Activated B cell treated with CpG ODN at 0.5 μM for 24 hours (primary cell): ENCODE data around the gene CNP. TPM values are rescaled to one million over a fixed set of nuclear protein-coding genes. Genes with fewer than 3 reads are reported as not detected.
A peak's percentile ranks its signal among the peaks of the same experiment; 100 is the strongest.

Experiments used
- ATAC-seq: fragments of 200-7000 bp; cut with Tn5 transposase; one replicate; pipeline ENCODE4 v1.10.0; 2021; ENCODE audit warnings: low read depth, mild to moderate bottlenecking, moderate library complexity
- CTCF ChIA-PET: fragments of 350-600 bp; sonication (Branson Sonifier 250); formaldehyde crosslinking; loops from one replicate; lab custom pipeline; 2021; ENCODE audit warnings: antibody characterized with exemption; lab: Charles Lee
- POLR2A ChIA-PET: fragments of 350-600 bp; sonication (Branson Sonifier 250); formaldehyde crosslinking; loops from one replicate; lab custom pipeline; 2021; ENCODE audit warnings: antibody characterized with exemption; lab: Charles Lee
- DNase-seq: peaks from one replicate; pipeline ENCODE4 v3.0.0; 2022
- H3K27ac Mint-ChIP-seq: one replicate; pipeline ENCODE4 v1.8.0; 2020; ENCODE audit warnings: mixed read lengths
- H3K27me3 Mint-ChIP-seq: one replicate; pipeline ENCODE4 v1.8.0; 2021; ENCODE audit warnings: mixed read lengths
- H3K36me3 Mint-ChIP-seq: one replicate; pipeline ENCODE4 v1.8.0; 2021; ENCODE audit warnings: low read depth, mixed read lengths
- H3K4me1 Mint-ChIP-seq: one replicate; pipeline ENCODE4 v1.8.0; 2021; ENCODE audit warnings: mixed read lengths
- H3K4me3 Mint-ChIP-seq: one replicate; pipeline ENCODE4 v1.8.0; 2020; ENCODE audit warnings: mild to moderate bottlenecking, mixed read lengths
- H3K9me3 Mint-ChIP-seq: one replicate; pipeline ENCODE4 v1.8.0; 2020; ENCODE audit warnings: mixed read lengths
- intact Hi-C: fragments of 100-400 bp; cut with micrococcal nuclease; formaldehyde crosslinking; loops from one replicate; pipeline ENCODE4 v1.15.1; 2024
- total RNA-seq: library from RNA; stranded (reverse); gene quantifications from 2 replicates; pipeline ENCODE4 v1.2.3, GENCODE V29; 2022
- TF ChIP-seq, protein P1 (sequence below): fragments of 200-600 bp; IDR thresholded peaks from one replicate; pipeline ENCODE4 v1.8.0; 2022; ENCODE audit warnings: antibody characterized with exemption, mild to moderate bottlenecking

The CNP gene
- total RNA-seq, 1 donor from 2014 or later, result 48.0 TPM

DNA sequence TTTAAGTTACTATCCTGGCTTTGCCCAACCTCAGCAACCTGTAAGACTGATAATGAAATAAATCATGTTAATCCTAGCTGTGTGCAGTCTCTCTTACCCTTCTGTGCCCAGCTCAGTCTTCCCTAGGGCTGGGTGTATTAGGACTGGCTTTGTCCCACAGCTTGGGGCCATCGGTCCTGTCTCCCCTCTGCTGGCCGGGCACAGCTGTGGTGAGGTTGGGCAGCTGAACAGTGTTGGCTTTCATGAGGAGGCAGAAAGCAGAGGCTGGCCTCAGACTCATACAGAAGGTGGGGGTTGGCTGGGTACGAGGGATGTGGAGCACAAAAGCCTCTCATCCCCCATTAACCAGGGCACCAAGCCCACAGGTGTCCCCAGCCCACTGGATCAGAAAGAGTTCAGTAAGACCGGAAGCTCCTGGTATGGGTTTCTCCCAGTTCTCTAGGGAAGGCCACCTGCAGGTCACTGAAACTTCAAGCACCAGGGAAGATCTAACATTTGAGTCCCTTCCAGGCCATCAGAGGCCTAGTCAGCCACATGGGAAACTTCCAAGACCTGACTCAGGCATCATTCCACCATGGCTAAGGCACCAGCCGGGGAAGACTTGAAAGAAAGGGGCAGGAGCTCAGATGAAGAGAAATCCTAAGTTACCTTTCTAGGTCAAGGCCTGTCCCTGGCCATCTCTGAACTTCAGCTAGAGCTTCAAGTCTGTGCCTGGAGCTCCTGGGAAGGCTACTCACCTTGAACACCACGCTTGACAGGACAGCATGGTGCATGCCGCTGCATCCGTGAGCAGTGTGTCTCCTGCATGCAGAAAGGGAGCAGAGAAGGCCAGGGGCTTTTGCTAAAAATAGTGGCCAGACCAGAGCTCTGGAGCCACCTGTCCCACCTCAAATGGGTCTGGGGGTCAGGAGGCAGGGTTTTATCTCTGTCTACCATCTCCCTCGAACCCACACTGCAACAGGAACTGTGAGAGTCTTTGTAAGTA, 8.8 kb downstream of the CNP start:
- ATAC-seq, result no peak
- intact Hi-C loops, result no loop called here
- DNase-seq, result no peak
- TF ChIP-seq, protein P1, sequence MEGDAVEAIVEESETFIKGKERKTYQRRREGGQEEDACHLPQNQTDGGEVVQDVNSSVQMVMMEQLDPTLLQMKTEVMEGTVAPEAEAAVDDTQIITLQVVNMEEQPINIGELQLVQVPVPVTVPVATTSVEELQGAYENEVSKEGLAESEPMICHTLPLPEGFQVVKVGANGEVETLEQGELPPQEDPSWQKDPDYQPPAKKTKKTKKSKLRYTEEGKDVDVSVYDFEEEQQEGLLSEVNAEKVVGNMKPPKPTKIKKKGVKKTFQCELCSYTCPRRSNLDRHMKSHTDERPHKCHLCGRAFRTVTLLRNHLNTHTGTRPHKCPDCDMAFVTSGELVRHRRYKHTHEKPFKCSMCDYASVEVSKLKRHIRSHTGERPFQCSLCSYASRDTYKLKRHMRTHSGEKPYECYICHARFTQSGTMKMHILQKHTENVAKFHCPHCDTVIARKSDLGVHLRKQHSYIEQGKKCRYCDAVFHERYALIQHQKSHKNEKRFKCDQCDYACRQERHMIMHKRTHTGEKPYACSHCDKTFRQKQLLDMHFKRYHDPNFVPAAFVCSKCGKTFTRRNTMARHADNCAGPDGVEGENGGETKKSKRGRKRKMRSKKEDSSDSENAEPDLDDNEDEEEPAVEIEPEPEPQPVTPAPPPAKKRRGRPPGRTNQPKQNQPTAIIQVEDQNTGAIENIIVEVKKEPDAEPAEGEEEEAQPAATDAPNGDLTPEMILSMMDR, result no peak
- ChIA-PET CTCF (interaction anchor here (0.7 kb wide), 1 partner anchor 9 kb away, joined by 3 read pairs; the partner anchor contains the start of gene CNP), POLR2A (interaction anchor here (1.1 to 1.7 kb wide), 3 partner anchors 10 to 219 kb away, joined by 3 to 7 read pairs (median 5); partner anchors contain the start of genes DNAJC7 and GHDC)
- H3K4me1 Mint-ChIP-seq, result peaks cover 45% of the 10 kb centered on the region
- H3K27ac Mint-ChIP-seq, result peak overlapping the region; percentile 7
- H3K9me3 Mint-ChIP-seq, result no peaks in the 10 kb centered on the region
- no peaks in the 10 kb centered on the region for H3K27me3 Mint-ChIP-seq
- peaks cover 74% of the 10 kb centered on the region for H3K36me3 Mint-ChIP-seq
- no peak overlapping the region for H3K4me3 Mint-ChIP-seq

DNA sequence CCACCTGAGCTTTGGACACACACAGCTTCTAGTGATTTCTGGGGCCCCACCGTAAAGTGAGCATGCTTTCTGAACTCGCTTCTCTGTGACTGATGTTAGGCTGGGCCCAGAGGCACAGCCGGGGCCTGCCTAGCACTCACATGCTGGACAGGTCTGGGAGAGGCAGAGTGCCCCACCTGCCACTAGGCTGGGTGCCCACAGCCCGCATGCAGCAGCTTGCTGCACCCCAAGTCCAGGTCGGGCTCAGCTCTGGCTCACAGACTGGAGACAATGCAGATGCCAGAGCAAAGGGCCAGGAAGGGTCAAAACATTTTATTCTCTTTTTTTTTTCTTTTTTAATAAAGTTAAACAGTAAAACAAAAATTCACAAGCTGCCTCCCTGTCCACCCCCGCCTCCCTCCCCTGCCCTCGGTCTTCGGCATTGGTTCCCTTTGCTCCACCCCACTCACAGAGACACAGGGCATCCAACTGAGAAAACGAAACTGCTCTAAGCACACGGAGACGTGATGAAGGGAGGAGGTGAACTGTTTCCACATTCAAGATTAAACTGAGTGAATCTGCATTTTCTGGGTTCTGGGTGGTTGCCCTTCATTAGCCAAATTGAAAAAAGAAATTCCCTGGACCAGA, 9.7 kb downstream of the CNP start:
- DNase-seq (no peak), ATAC-seq (peak; percentile 49)
- no peaks in the 10 kb centered on the region for H3K27me3 Mint-ChIP-seq
- intact Hi-C loops, result no loop called here
- no peak overlapping the region for H3K4me3 Mint-ChIP-seq
- CTCF ChIA-PET, result no interaction called here
- peaks cover 79% of the 10 kb centered on the region for H3K36me3 Mint-ChIP-seq
- POLR2A ChIA-PET, result interaction anchor here (0.7 to 1.7 kb wide), 3 partner anchors 9 to 1382 kb away, joined by 3 to 7 read pairs (median 5); partner anchors contain the start of gene DNAJC7
- no peaks in the 10 kb centered on the region for H3K9me3 Mint-ChIP-seq
- TF ChIP-seq, protein P1, result no peak
- peaks cover 36% of the 10 kb centered on the region for H3K4me1 Mint-ChIP-seq
- H3K27ac Mint-ChIP-seq, result peak overlapping the region; percentile 50

DNA sequence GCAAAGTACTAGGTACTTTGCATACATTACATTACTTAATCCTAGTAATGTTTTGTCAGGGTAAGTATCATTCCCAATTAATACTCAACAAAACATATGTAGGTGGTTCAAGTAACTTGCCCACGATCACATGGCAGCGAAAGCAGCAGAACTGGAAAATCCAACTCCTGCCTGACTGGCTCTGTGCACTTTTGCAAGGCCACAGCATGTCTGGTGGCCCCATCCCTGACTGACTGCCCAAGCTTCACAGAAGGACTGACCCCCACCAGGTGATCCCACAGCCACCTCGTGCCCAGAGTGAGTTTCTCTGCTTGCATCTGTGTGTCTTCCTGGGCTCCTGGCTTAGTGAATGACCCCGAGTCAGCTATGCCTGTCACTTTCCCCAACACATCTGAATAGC, 11.4 kb downstream of the CNP start:
- ATAC-seq, result no peak
- POLR2A ChIA-PET, result no interaction called here
- CTCF ChIA-PET, result interaction anchor here (1.2 kb wide), 1 partner anchor 18 kb away, joined by 3 read pairs; no protein-coding TSS in a partner anchor
- Mint-ChIP-seq H3K4me1 (peaks cover 30% of the 10 kb centered on the region), H3K36me3 (peaks cover 79% of the 10 kb centered on the region), H3K27ac (no peak overlapping the region), H3K4me3 (no peak overlapping the region), H3K9me3 (no peaks in the 10 kb centered on the region), H3K27me3 (no peaks in the 10 kb centered on the region)
- TF ChIP-seq, protein P1, result no peak
- intact Hi-C loops, result no loop called here
- no peak for DNase-seq

DNA sequence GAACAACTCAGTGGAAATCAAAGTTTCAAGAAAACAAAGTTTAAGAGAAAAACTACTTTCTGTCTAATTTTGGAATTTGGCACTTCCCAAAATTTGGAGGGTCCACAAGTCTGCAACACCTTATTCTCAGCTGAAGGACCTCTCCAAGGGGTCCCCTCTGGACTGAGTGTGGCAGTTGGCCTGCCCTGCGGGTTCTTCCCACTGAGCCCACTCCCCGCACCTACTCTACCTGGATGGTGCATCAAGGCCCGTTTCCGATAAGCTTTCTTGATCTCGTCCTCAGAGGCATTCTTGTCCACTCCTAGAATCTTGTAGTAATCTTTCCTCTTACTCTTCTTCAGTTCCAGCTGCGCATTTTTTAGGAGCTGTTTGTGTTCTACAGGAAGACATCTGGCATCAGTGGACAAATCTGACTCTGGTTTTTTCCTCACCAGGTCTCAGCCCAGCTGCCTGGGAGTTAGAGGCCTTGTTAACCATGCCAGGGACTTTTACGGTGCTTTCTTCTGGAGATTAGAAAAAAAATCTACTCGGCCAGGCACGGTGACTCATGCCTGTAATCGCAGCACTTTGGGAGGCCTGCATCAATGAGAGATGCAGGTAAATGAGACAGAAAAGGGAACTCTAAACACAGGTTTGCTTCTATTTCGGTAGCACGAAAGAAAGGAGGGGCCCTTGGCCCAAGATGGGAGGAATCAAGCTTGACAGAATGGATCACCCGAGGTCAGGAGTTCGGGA, 15.6 kb downstream of the CNP start:
- ChIA-PET POLR2A (interaction anchor here (0.5 to 1.6 kb wide), 2 partner anchors 30 to 134 kb away, joined by 3 to 4 read pairs; no protein-coding TSS in a partner anchor), CTCF (no interaction called here)
- Mint-ChIP-seq H3K4me1 (peaks cover 15% of the 10 kb centered on the region), H3K4me3 (no peak overlapping the region), H3K27ac (no peak overlapping the region), H3K27me3 (no peaks in the 10 kb centered on the region), H3K36me3 (peaks cover 81% of the 10 kb centered on the region), H3K9me3 (no peaks in the 10 kb centered on the region)
- ATAC-seq, result peak; percentile 21
- TF ChIP-seq, protein P1, result no peak
- intact Hi-C loops, result no loop called here
- DNase-seq, result no peak
